GM12878 (cell line): ENCODE measurements around the gene CLK2.

Source experiments
- CTCF ChIP-seq, 3 experiments: IDR thresholded peaks in 2 of 3; conservative IDR thresholded peaks in 1 of 3; 2 replicates each; pipeline ENCODE4 v1.5.1; 2011; ENCODE audit warnings: low read depth in 3 of 3, low read length in 3 of 3, mild to moderate bottlenecking in 3 of 3, control low read depth in 2 of 3, moderate library complexity in 2 of 3, inconsistent platforms in 1 of 3, mixed read lengths in 1 of 3; ENCODE audit not compliant: control insufficient read depth in 2 of 3, insufficient read depth in 1 of 3; ENCODE audit errors: extremely low read depth in 1 of 3
- FOS ChIP-seq: IDR thresholded peaks from 3 replicates; pipeline ENCODE4 v1.6.1; 2011; ENCODE audit warnings: borderline replicate concordance; ENCODE audit not compliant: insufficient read length; ENCODE audit errors: extremely low read depth
- MAX ChIP-seq: IDR thresholded peaks from 2 replicates; pipeline ENCODE4 v1.6.1; 2012; ENCODE audit warnings: low read depth, low read length, improper control_type of control experiment
- PBX3 ChIP-seq: IDR thresholded peaks from 2 replicates; pipeline ENCODE4 v1.6.1; 2011; ENCODE audit warnings: mild to moderate bottlenecking, low read depth, low read length, moderate library complexity; ENCODE audit not compliant: insufficient replicate concordance
- RAD21 ChIP-seq: IDR thresholded peaks from 2 replicates; pipeline ENCODE4 v1.6.1; 2011; ENCODE audit warnings: mild to moderate bottlenecking, low read depth, low read length, moderate library complexity; ENCODE audit not compliant: insufficient read depth
- RCOR1 ChIP-seq: conservative IDR thresholded peaks from 2 replicates; pipeline ENCODE4 v1.6.1; 2012; ENCODE audit warnings: low read depth, low read length, improper control_type of control experiment
- SP1 ChIP-seq: IDR thresholded peaks from one replicate; pipeline ENCODE4 v1.6.1; 2011; ENCODE audit warnings: low read depth, low read length
- SUZ12 ChIP-seq: fragments of 200-600 bp; sonication (generic); IDR thresholded peaks from one replicate; pipeline ENCODE4 v1.6.1; 2018; ENCODE audit warnings: antibody characterized with exemption, mild to moderate bottlenecking; ENCODE audit not compliant: unreplicated experiment
- TF ChIP-seq, protein P1 (sequence below): IDR thresholded peaks from 2 replicates; pipeline ENCODE4 v1.6.1; 2011; ENCODE audit warnings: low read depth, low read length, improper control_type of control experiment, borderline replicate concordance

DNA sequence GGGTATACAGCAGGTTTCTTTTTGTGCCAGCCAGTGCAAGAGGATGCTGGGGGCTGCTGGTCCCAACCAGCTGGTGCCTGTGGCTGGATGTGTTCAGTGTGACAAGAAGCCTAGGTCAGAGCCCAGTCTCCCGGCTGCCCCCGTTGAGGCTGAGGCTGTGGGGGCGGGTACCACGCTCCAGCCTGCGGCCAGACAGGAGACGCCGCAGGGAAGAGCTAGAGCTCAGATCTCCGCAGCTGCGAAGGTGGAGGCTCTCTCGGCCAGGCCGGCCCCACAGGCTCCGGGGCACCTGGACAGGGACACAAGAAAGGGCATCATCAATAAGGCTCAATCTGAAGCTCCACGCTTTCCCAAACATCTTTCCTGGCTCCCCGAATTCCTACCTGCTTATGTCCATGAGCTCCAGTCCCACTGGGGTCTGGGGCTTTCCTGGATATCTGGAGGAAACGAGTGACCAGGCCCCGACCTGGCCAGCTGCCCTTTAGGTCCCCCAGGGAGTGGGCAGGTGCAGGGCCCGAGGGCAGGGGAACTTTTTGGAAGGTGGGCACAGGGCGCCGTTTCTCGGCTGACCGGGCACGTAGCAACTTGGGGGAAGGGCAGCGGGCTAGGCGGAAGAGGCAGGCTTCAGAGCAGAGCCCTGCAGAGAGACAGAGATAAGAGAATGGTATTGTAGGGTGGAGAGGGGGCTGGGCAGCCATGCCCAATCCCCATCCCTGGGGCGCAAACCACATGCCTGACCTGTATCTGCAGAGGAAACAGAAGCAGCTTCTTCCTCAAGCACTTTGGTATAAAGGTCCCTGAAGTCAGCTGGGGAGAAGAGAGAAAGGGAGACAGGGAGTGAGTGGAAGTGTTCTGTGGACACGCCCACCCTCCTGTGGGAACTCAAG lies 25.4 kb downstream of the CLK2 start:
- TF ChIP-seq RAD21 (no peak), MAX (no peak), CTCF (IDR thresholded peaks at IDR 0.05 in 2 of 3, conservative IDR thresholded peaks at IDR 0.05 in 1 of 3; ENCODE audit: control insufficient read depth in 2 of 3, extremely low read depth in 1 of 3, insufficient read depth in 1 of 3, low read depth in 3 of 3, low read length in 3 of 3) (no peak), FOS (no peak), SUZ12 (no peak), PBX3 (no peak), SP1 (no peak), RCOR1 (no peak)
- TF ChIP-seq, protein P1, sequence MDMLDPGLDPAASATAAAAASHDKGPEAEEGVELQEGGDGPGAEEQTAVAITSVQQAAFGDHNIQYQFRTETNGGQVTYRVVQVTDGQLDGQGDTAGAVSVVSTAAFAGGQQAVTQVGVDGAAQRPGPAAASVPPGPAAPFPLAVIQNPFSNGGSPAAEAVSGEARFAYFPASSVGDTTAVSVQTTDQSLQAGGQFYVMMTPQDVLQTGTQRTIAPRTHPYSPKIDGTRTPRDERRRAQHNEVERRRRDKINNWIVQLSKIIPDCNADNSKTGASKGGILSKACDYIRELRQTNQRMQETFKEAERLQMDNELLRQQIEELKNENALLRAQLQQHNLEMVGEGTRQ = no peak
